SK-N-SH (cell line): ENCODE data around the gene DNAJC17. TPM values are rescaled to one million over a fixed set of nuclear protein-coding genes. Genes with fewer than 3 reads are reported as not detected.

Experiments used
- CTCF ChIA-PET: fragments of 300-600, 350-600 bp; formaldehyde crosslinking; extraction: SDS; loops from one replicate; lab custom pipeline; 2021; lab: Yijun Ruan, JAX
- POLR2A ChIA-PET: fragments of 350-600 bp; sonication (Branson Sonifier 250); formaldehyde crosslinking; extraction: SDS; loops from one replicate; lab custom pipeline; 2020; ENCODE audit warnings: antibody characterized with exemption, inconsistent platforms; lab: Yijun Ruan, JAX
- DNase-seq: peaks from one replicate; pipeline ENCODE4 v3.0.0; 2012
- H2AFZ ChIP-seq: fragments of 200-600 bp; sonication (generic); 2 replicates; pipeline ENCODE4 v1.8.1; 2016; ENCODE audit warnings: antibody characterized with exemption, mild to moderate bottlenecking, low read depth
- H3F3A ChIP-seq: fragments of 200-600 bp; sonication (generic); replicated peaks from 2 replicates; pipeline ENCODE3; 2016; ENCODE audit warnings: antibody characterized with exemption, mild to moderate bottlenecking; ENCODE audit not compliant: insufficient read depth
- H3K27ac ChIP-seq, 2 experiments: fragments of 200-500 bp in 1 of 2; fragments of 200-600 bp in 1 of 2; sonication (Bioruptor generic) in 1 of 2; sonication (generic), shearing (Covaris generic) in 1 of 2; 2 replicates each; pipeline versions ENCODE4 v1.5.1 to v1.6.1; 2014 to 2016; ENCODE audit warnings: low read depth in 2 of 2, inconsistent platforms in 1 of 2, low read length in 1 of 2, mild to moderate bottlenecking in 1 of 2, mixed read lengths in 1 of 2
- H3K27me3 ChIP-seq: fragments of 200-600 bp; sonication (generic), shearing (Covaris generic); 2 replicates; pipeline ENCODE4 v1.6.1; 2016; ENCODE audit warnings: mixed run types; ENCODE audit not compliant: insufficient read depth
- H3K36me3 ChIP-seq, 2 experiments: fragments of 200-500 bp in 1 of 2; fragments of 200-600 bp in 1 of 2; sonication (Bioruptor generic) in 1 of 2; sonication (generic) in 1 of 2; replicated peaks in 1 of 2; 2 replicates each; pipeline versions ENCODE3 to v1.5.1; 2014 to 2016; ENCODE audit warnings: low read length in 1 of 2, mild to moderate bottlenecking in 1 of 2; ENCODE audit not compliant: insufficient read depth in 2 of 2, control insufficient read depth in 1 of 2
- H3K4me1 ChIP-seq, 2 experiments: fragments of 200-500 bp in 1 of 2; fragments of 200-600 bp in 1 of 2; sonication (Bioruptor generic) in 1 of 2; sonication (generic), shearing (Covaris generic) in 1 of 2; 2 replicates each; pipeline versions ENCODE4 v1.5.1 to v1.6.1; 2014 to 2016; ENCODE audit warnings: low read depth in 1 of 2, low read length in 1 of 2, mixed run types in 1 of 2; ENCODE audit not compliant: insufficient read depth in 2 of 2, control insufficient read depth in 1 of 2
- H3K4me2 ChIP-seq: fragments of 200-600 bp; sonication (generic), shearing (Covaris generic); 2 replicates; pipeline ENCODE4 v1.6.1; 2017; ENCODE audit warnings: mixed run types
- H3K4me3 ChIP-seq, 2 experiments: fragments of 200-500 bp in 1 of 2; fragments of 200-600 bp in 1 of 2; sonication (Bioruptor generic) in 1 of 2; sonication (generic), shearing (Covaris generic) in 1 of 2; 2 replicates each; pipeline versions ENCODE4 v1.5.1 to v1.8.1; 2014 to 2016; ENCODE audit warnings: low read depth in 2 of 2, inconsistent platforms in 1 of 2, low read length in 1 of 2, mild to moderate bottlenecking in 1 of 2, mixed read lengths in 1 of 2, moderate library complexity in 1 of 2
- H3K79me2 ChIP-seq: fragments of 200-600 bp; sonication (generic); 2 replicates; pipeline ENCODE4 v1.8.1; 2017; ENCODE audit warnings: mild to moderate bottlenecking; ENCODE audit not compliant: insufficient read depth
- H3K9ac ChIP-seq: fragments of 200-600 bp; sonication (generic); 2 replicates; pipeline ENCODE4 v1.6.1; 2017; ENCODE audit warnings: mixed run types
- H3K9me2 ChIP-seq: fragments of 200-600 bp; sonication (generic); 2 replicates; pipeline ENCODE4 v1.6.1; 2017; ENCODE audit warnings: mixed run types
- H3K9me3 ChIP-seq: fragments of 200-600 bp; sonication (generic); 2 replicates; pipeline ENCODE4 v1.6.1; 2017; ENCODE audit warnings: mixed run types, mild to moderate bottlenecking, moderate library complexity
- H4K20me1 ChIP-seq: fragments of 200-600 bp; sonication (generic); 2 replicates; pipeline ENCODE4 v1.6.1; 2017; ENCODE audit warnings: mild to moderate bottlenecking, mixed run types; ENCODE audit not compliant: insufficient read depth
- CHD2 ChIP-seq: fragments of 150-350 bp; IDR thresholded peaks from 2 replicates; pipeline ENCODE4 v1.6.1; 2018; ENCODE audit warnings: low read length; ENCODE audit not compliant: partially characterized antibody
- CTCF ChIP-seq: fragments of 200-600 bp; sonication (generic); IDR thresholded peaks from 2 replicates; pipeline ENCODE4 v1.6.1; 2017; ENCODE audit warnings: antibody characterized with exemption, mild to moderate bottlenecking, moderate library complexity
- ELF1 ChIP-seq: IDR thresholded peaks from 2 replicates; pipeline ENCODE4 v1.4.0; 2012
- EP300 ChIP-seq, 2 experiments: IDR thresholded peaks; 2 replicates each; pipeline versions ENCODE4 v1.4.0 to v1.6.1; 2012; ENCODE audit warnings: borderline replicate concordance in 1 of 2, low read depth in 1 of 2, low read length in 1 of 2
- FOXJ3 ChIP-seq: sonication (generic); formaldehyde crosslinking; IDR thresholded peaks from 2 replicates; pipeline ENCODE4 v1.5.1; 2020; ENCODE audit warnings: mild to moderate bottlenecking, missing genetic modification reagents
- IRF3 ChIP-seq: fragments of 150-350 bp; IDR thresholded peaks from 2 replicates; pipeline ENCODE4 v1.6.1; 2016; ENCODE audit warnings: mild to moderate bottlenecking, low read depth, low read length
- JUND ChIP-seq: IDR thresholded peaks from 2 replicates; pipeline ENCODE4 v1.4.0; 2012
- MEF2A ChIP-seq: IDR thresholded peaks from 2 replicates; pipeline ENCODE4 v1.4.0; 2012; ENCODE audit warnings: low read depth, borderline replicate concordance
- MXI1 ChIP-seq: IDR thresholded peaks from 2 replicates; pipeline ENCODE4 v1.6.1; 2012; ENCODE audit warnings: mild to moderate bottlenecking, low read depth, low read length, improper control_type of control experiment
- NRF1 ChIP-seq: IDR thresholded peaks from 2 replicates; pipeline ENCODE4 v1.6.1; 2012; ENCODE audit warnings: low read depth, mild to moderate bottlenecking, low read length
- POLR2AphosphoS5 ChIP-seq: IDR thresholded peaks from 2 replicates; pipeline ENCODE4 v1.6.1; 2012; ENCODE audit warnings: low read depth, low read length
- RAD21 ChIP-seq: IDR thresholded peaks from 2 replicates; pipeline ENCODE4 v1.6.1; 2012; ENCODE audit warnings: mild to moderate bottlenecking, low read length
- RFX5 ChIP-seq: IDR thresholded peaks from 2 replicates; pipeline ENCODE4 v1.6.1; 2012; ENCODE audit warnings: mild to moderate bottlenecking, improper control_type of control experiment, low read length
- SIN3A ChIP-seq: IDR thresholded peaks from 2 replicates; pipeline ENCODE4 v1.6.1; 2012; ENCODE audit warnings: low read depth, mild to moderate bottlenecking, low read length, moderate library complexity, borderline replicate concordance
- TCF12 ChIP-seq: IDR thresholded peaks from 2 replicates; pipeline ENCODE4 v1.4.0; 2012
- TEAD4 ChIP-seq: IDR thresholded peaks from 2 replicates; pipeline ENCODE4 v1.4.0; 2012; ENCODE audit warnings: mild to moderate bottlenecking, borderline replicate concordance; ENCODE audit not compliant: insufficient read depth
- YY1 ChIP-seq: IDR thresholded peaks from 2 replicates; pipeline ENCODE4 v1.4.0; 2012; ENCODE audit warnings: low read depth, mild to moderate bottlenecking
- WGBS: methylation state at CpG from one replicate; pipeline ENCODE4 v1.1.6; 2017; ENCODE audit warnings: low lambda C conversion rate; 5-methylcytosine and 5-hydroxymethylcytosine counted together
- polyA plus RNA-seq, 3 experiments: library from polyadenylated mRNA; depleted of rRNA; stranded (reverse); fragments of >200 nt; gene quantifications; 2 replicates each; pipeline ENCODE4 v1.2.3, GENCODE V29; 2012
- TF ChIP-seq, protein P1 (sequence below): IDR thresholded peaks from 2 replicates; pipeline ENCODE4; 2012

Gene DNAJC17
- polyA plus RNA-seq, 1 of the 3 experiments (the other 2 are of a cell fraction), result 61.6 TPM

- TF ChIP-seq SIN3A (peak; percentile 66; the same call in 1 of the 2 replicates), ELF1 (no peak), FOXJ3 (CRISPR knock-in tag) (no peak), EP300 (IDR thresholded peaks at IDR 0.05; ENCODE audit: borderline replicate concordance in 1 of 2, low read depth in 1 of 2, low read length in 1 of 2) (no peak), MXI1 (0 out of 2 replicates have a peak, but pooled peaks have one; percentile 11), CTCF (no peak), YY1 (no peak), CHD2 (no peak), TEAD4 (no peak), RFX5 (no peak), POLR2AphosphoS5 (no peak)
- TF ChIP-seq, protein P1, sequence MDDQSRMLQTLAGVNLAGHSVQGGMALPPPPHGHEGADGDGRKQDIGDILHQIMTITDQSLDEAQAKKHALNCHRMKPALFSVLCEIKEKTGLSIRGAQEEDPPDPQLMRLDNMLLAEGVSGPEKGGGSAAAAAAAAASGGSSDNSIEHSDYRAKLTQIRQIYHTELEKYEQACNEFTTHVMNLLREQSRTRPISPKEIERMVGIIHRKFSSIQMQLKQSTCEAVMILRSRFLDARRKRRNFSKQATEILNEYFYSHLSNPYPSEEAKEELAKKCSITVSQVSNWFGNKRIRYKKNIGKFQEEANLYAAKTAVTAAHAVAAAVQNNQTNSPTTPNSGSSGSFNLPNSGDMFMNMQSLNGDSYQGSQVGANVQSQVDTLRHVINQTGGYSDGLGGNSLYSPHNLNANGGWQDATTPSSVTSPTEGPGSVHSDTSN, result peak; percentile 47
These were observed 37.8 kb downstream of the DNAJC17 start, which contains the start of gene C15orf62 (continued) for GRCh38 chr15:40769274-40770146.

DNA sequence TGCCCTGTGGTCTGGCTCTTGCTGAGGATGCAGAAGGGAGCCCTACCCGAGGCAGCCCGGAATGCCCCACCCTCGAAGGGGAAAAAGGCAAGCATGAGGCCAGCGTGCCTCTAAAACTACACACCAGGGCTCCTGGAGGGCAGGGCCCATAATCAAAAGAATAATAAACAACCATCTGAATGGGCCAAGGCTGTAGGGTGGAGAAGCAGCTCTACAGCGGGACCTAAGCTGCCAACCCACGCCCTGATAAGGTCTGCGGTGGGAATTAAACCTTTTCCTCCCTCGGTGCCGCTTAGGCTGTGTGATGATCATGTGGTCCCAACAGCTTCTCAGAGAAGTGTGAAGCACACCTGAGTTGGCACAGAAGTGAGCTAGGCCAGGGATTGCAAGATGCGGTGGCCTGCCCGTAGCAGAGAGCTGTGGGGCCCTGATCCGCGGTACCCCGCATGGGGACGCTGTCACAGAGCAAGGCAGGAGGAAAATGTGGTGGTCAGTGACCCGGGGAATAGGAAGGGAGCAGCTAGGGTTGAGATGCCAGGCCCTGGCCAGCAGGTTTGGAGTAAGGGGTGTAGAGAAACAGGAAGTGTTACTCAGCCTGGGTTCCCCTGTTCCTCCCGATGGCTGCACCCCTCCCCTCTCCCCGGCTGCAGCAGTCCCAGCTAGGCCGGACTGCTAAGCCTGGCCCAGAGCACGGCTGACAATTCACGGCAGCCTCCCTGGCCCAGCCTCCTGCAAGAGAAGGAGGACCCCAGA is 38.6 kb downstream of the DNAJC17 start:
- ChIA-PET POLR2A (interaction anchor here (1.1 kb wide), 1 partner anchor 12 kb away, joined by 3 read pairs; no protein-coding TSS in a partner anchor), CTCF (interaction anchor here (0.6 to 31.8 kb wide), 4 partner anchors 9 to 90 kb away, joined by 3 to 555 read pairs (median 61); partner anchors contain the start of gene RMDN3)
- H3K4me3 ChIP-seq, result no peak overlapping the region
- H3K9me3 ChIP-seq, result no peaks in the 10 kb centered on the region
- H3K9ac ChIP-seq, result no peak overlapping the region
- H3K36me3 ChIP-seq, result peaks cover 0 to 17% of the 10 kb centered on the region in 2 experiments
- H3K4me1 ChIP-seq, result peaks cover 36 to 73% of the 10 kb centered on the region in 2 experiments; a peak in 3 of 4 replicates
- H3K27me3 ChIP-seq, result no peaks in the 10 kb centered on the region
- peak overlapping the region; percentile 59; the same call in 1 of the 2 replicates for H3K4me2 ChIP-seq
- WGBS, result 96% methylated on average over 16 of the region's 21 CpGs
- no peak overlapping the region for H2AFZ ChIP-seq
- TF ChIP-seq MEF2A, result no peak
- TF ChIP-seq IRF3, result no peak
- no peak for TF ChIP-seq JUND
- TF ChIP-seq NRF1, result no peak
- TF ChIP-seq POLR2AphosphoS5, result no peak
- TF ChIP-seq TCF12, result no peak
- TF ChIP-seq RAD21, result no peak
- H3F3A ChIP-seq, result peaks cover 12% of the 10 kb centered on the region
- DNase-seq, result no peak
- H3K27ac ChIP-seq, result peak overlapping the region in 1 of 2 experiments; percentile 83; a peak in 2 of 4 replicates
- no peaks in the 10 kb centered on the region for H4K20me1 ChIP-seq
- H3K9me2 ChIP-seq, result no peaks in the 10 kb centered on the region
- H3K79me2 ChIP-seq, result no peaks in the 10 kb centered on the region
